ENCODE data around the gene TEDC1. TPM values are rescaled to one million over a fixed set of nuclear protein-coding genes. Genes with fewer than 3 reads are reported as not detected.

TEDC1 gene
- total RNA-seq, 1 donor = 5.1 TPM

DNA sequence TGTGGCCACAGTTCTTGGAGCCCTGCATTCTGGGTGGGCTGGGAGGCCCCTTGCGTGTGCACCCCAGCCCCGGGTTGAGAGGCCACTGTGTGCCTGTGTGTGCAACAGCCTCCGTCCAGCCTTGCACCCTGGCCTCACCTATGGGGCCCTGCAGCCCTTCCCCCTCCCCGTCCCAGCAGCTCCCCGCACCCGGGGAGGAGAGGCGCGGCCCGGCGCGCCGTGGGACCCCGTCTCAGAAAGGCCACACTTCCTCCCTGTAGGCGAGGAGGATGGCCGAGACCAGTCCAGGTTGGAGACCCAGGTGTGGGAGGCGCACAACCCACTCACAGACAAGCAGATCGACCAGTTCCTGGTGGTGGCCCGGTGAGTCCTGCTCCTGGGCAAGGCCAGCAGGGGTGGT is 33.0 kb upstream of the TEDC1 start:
- Histone ChIP-seq H3K27ac (ENCODE audit: low read depth, low read length) (no peak overlapping the region), H3K9me3 (ENCODE audit: low read depth, low read length) (no peaks in the 10 kb centered on the region), H3K27me3 (ENCODE audit: insufficient read depth, low read length) (no peaks in the 10 kb centered on the region), H3K79me2 (ENCODE audit: insufficient read depth, low read length) (no peaks in the 10 kb centered on the region), H3K36me3 (ENCODE audit: insufficient read depth, low read length) (peaks cover 17% of the 10 kb centered on the region), H3K4me3 (ENCODE audit: insufficient read depth, low read length) (no peak overlapping the region), H2AFZ (ENCODE audit: low read length) (no peak overlapping the region), H4K20me1 (ENCODE audit: insufficient read depth, low read length) (no peaks in the 10 kb centered on the region), H3K4me2 (ENCODE audit: insufficient read depth, low read length) (no peak overlapping the region), H3K4me1 (ENCODE audit: insufficient read depth, low read length) (no peaks in the 10 kb centered on the region)
- DNase-seq (ENCODE audit: insufficient read length, low spot score, missing footprints) = no peak
- TF ChIP-seq, protein P1, sequence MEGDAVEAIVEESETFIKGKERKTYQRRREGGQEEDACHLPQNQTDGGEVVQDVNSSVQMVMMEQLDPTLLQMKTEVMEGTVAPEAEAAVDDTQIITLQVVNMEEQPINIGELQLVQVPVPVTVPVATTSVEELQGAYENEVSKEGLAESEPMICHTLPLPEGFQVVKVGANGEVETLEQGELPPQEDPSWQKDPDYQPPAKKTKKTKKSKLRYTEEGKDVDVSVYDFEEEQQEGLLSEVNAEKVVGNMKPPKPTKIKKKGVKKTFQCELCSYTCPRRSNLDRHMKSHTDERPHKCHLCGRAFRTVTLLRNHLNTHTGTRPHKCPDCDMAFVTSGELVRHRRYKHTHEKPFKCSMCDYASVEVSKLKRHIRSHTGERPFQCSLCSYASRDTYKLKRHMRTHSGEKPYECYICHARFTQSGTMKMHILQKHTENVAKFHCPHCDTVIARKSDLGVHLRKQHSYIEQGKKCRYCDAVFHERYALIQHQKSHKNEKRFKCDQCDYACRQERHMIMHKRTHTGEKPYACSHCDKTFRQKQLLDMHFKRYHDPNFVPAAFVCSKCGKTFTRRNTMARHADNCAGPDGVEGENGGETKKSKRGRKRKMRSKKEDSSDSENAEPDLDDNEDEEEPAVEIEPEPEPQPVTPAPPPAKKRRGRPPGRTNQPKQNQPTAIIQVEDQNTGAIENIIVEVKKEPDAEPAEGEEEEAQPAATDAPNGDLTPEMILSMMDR (IDR thresholded peaks at IDR 0.05; ENCODE audit: extremely low read depth, low read depth, low read length) = no peak

DNA sequence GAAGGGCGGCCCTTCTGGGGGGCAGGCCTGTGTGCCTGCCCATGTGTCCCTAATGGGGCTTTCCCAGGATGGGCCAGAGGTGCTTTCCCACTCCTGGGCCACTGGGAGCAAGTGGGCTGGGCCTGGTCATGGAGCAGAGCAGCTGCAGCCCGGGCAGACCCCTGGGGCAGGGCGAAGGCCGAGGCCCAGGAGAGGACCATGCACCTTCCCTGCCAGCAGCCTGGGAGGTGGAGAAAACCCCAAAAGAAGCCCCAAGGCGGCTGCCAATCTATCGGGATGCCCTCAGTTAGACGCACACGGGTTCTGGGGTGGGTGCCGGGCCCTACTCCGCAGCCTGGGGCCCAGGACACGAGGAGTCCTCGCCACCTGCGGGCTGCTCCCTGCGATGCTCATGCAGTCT is 32.5 kb upstream of the TEDC1 start:
- Histone ChIP-seq H3K4me1 (ENCODE audit: insufficient read depth, low read length) (no peaks in the 10 kb centered on the region), H3K4me2 (ENCODE audit: insufficient read depth, low read length) (no peak overlapping the region), H3K27me3 (ENCODE audit: insufficient read depth, low read length) (no peaks in the 10 kb centered on the region), H4K20me1 (ENCODE audit: insufficient read depth, low read length) (no peaks in the 10 kb centered on the region), H3K9me3 (ENCODE audit: low read depth, low read length) (no peaks in the 10 kb centered on the region), H3K27ac (ENCODE audit: low read depth, low read length) (no peak overlapping the region), H3K4me3 (ENCODE audit: insufficient read depth, low read length) (no peak overlapping the region), H3K36me3 (ENCODE audit: insufficient read depth, low read length) (peaks cover 23% of the 10 kb centered on the region), H3K79me2 (ENCODE audit: insufficient read depth, low read length) (no peaks in the 10 kb centered on the region), H2AFZ (ENCODE audit: low read length) (no peak overlapping the region)
- DNase-seq (ENCODE audit: insufficient read length, low spot score, missing footprints) = no peak
- TF ChIP-seq, protein P1 (IDR thresholded peaks at IDR 0.05; ENCODE audit: extremely low read depth, low read depth, low read length) = no peak

DNA sequence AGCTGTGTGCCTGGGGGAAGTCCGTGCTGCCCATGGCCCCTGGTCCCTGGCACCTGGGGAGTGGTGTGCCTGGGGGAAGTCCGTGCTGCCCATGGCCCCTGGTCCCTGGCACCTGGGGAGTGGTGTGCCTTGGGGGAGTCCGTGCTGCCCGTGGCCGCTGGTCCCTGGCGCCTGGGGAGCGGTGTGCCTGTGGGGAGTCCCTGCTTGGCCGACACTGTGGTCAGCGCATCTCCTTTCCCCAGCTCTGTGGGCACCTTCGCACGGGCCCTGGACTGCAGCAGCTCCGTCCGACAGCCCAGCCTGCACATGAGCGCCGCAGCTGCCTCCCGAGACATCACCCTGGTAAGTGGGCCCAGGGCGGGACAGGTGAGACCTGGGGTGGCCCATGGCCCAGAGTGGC is 30.9 kb upstream of the TEDC1 start:
- no peaks in the 10 kb centered on the region for H4K20me1 ChIP-seq (ENCODE audit: insufficient read depth, low read length)
- no peak overlapping the region for H2AFZ ChIP-seq (ENCODE audit: low read length)
- H3K27ac ChIP-seq (ENCODE audit: low read depth, low read length) = no peak overlapping the region
- no peak overlapping the region for H3K4me2 ChIP-seq (ENCODE audit: insufficient read depth, low read length)
- H3K79me2 ChIP-seq (ENCODE audit: insufficient read depth, low read length) = no peaks in the 10 kb centered on the region
- TF ChIP-seq, protein P1 (IDR thresholded peaks at IDR 0.05; ENCODE audit: extremely low read depth, low read depth, low read length) = no peak
- H3K27me3 ChIP-seq (ENCODE audit: insufficient read depth, low read length) = no peaks in the 10 kb centered on the region
- no peak for DNase-seq (ENCODE audit: insufficient read length, low spot score, missing footprints)
- no peaks in the 10 kb centered on the region for H3K4me1 ChIP-seq (ENCODE audit: insufficient read depth, low read length)
- H3K36me3 ChIP-seq (ENCODE audit: insufficient read depth, low read length) = peaks cover 23% of the 10 kb centered on the region
- no peak overlapping the region for H3K4me3 ChIP-seq (ENCODE audit: insufficient read depth, low read length)
- H3K9me3 ChIP-seq (ENCODE audit: low read depth, low read length) = no peaks in the 10 kb centered on the region

DNA sequence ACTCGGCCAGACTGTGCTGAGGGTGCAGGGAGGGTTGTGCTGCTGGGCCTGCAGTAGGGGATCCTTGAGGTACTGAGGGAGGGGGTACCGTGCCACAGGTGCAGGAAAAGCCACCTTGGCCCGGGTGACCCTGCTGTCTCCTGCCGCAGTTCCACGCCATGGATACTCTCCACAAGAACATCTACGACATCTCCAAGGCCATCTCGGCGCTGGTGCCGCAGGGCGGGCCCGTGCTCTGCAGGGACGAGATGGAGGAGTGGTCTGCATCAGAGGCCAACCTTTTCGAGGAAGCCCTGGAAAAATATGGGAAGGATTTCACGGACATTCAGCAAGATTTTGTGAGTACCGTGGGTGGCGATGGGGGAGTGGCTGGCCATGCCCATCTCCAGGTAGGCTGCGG is 30.4 kb upstream of the TEDC1 start:
- Histone ChIP-seq H2AFZ (ENCODE audit: low read length) (no peak overlapping the region), H3K36me3 (ENCODE audit: insufficient read depth, low read length) (peaks cover 23% of the 10 kb centered on the region), H3K27ac (ENCODE audit: low read depth, low read length) (no peak overlapping the region)

More for the DNA sequence above, 30.4 kb upstream of the TEDC1 start:
- TF ChIP-seq, protein P1 (IDR thresholded peaks at IDR 0.05; ENCODE audit: extremely low read depth, low read depth, low read length) = no peak
- Histone ChIP-seq H3K4me3 (ENCODE audit: insufficient read depth, low read length) (no peak overlapping the region), H3K4me2 (ENCODE audit: insufficient read depth, low read length) (no peak overlapping the region), H3K27me3 (ENCODE audit: insufficient read depth, low read length) (no peaks in the 10 kb centered on the region), H4K20me1 (ENCODE audit: insufficient read depth, low read length) (no peaks in the 10 kb centered on the region), H3K4me1 (ENCODE audit: insufficient read depth, low read length) (no peaks in the 10 kb centered on the region), H3K9me3 (ENCODE audit: low read depth, low read length) (no peaks in the 10 kb centered on the region), H3K79me2 (ENCODE audit: insufficient read depth, low read length) (no peaks in the 10 kb centered on the region)
- no peak for DNase-seq (ENCODE audit: insufficient read length, low spot score, missing footprints)

All from osteoblast (primary cell).